Measurements from ENCODE around the gene LRRFIP2.

- TF ChIP-seq CTCF (IDR thresholded peaks at IDR 0.05; ENCODE audit: low read length) (no peak), EZH2phosphoT487 (IDR thresholded peaks at IDR 0.05; ENCODE audit: low read length) (no peak), EZH2 (optimal IDR thresholded peaks at IDR 0.05; ENCODE audit: low read depth, low read length) (no peak)
Measured at GRCh38 chr3:37168896-37169295, 5.5 kb downstream of the LRRFIP2 start.

Data from MM.1S (cell line).